Natural killer cell (primary cell): ENCODE results near the gene FAR1. TPM values are rescaled to one million over a fixed set of nuclear protein-coding genes. Genes with fewer than 3 reads are reported as not detected.
A peak's percentile ranks its signal among the peaks of the same experiment; 100 is the strongest.

Source experiments
- ATAC-seq, 3 donors: fragments of 150-1000 bp in 2 of 3; fragments of 200-7000 bp in 1 of 3; cut with Tn5 transposase; 1 replicate in 1 of 3; 2 replicates in 2 of 3; pipeline ENCODE4 v1.10.0; 2021; ENCODE audit warnings: mild to moderate bottlenecking in 2 of 3, moderate library complexity in 2 of 3
- DNase-seq, 2 donors: peaks; one replicate each; pipeline versions ENCODE4 v3.0.0 to v3.0.0-alpha.2; 2013 to 2021; ENCODE audit warnings: mixed read lengths in 1 of 2
- H3K27ac ChIP-seq: one replicate; pipeline ENCODE4 v1.5.1; 2013; ENCODE audit warnings: mild to moderate bottlenecking, low read length
- H3K27me3 ChIP-seq: one replicate; pipeline ENCODE4 v1.6.1; 2013; ENCODE audit warnings: low read length; ENCODE audit not compliant: control insufficient read depth, insufficient read depth
- H3K36me3 ChIP-seq: one replicate; pipeline ENCODE4 v1.6.1; 2013; ENCODE audit warnings: low read length; ENCODE audit not compliant: control insufficient read depth, insufficient read depth
- H3K4me1 ChIP-seq: one replicate; pipeline ENCODE4 v1.6.1; 2013; ENCODE audit warnings: low read length; ENCODE audit not compliant: control insufficient read depth, insufficient read depth
- H3K4me3 ChIP-seq: one replicate; pipeline ENCODE4 v1.5.1; 2013; ENCODE audit warnings: low read length
- H3K9me3 ChIP-seq: one replicate; pipeline ENCODE4 v1.6.1; 2013; ENCODE audit warnings: low read length; ENCODE audit not compliant: control insufficient read depth, insufficient read depth
- H3K27ac Mint-ChIP-seq, 2 donors: one replicate each; pipeline ENCODE4 v1.8.0; 2022; ENCODE audit warnings: mild to moderate bottlenecking in 2 of 2, mixed read lengths in 2 of 2, moderate library complexity in 1 of 2
- H3K27me3 Mint-ChIP-seq, 2 donors: one replicate each; pipeline ENCODE4 v1.8.0; 2022; ENCODE audit warnings: low read depth in 2 of 2, mixed read lengths in 2 of 2
- H3K36me3 Mint-ChIP-seq: one replicate; pipeline ENCODE4 v1.8.0; 2022; ENCODE audit warnings: mixed read lengths
- H3K4me1 Mint-ChIP-seq, 2 donors: one replicate each; pipeline ENCODE4 v1.8.0; 2022; ENCODE audit warnings: mixed read lengths in 2 of 2
- H3K4me3 Mint-ChIP-seq: one replicate; pipeline ENCODE4 v1.8.0; 2022; ENCODE audit warnings: mild to moderate bottlenecking, moderate library complexity, mixed read lengths
- H3K9me3 Mint-ChIP-seq, 2 donors: one replicate each; pipeline ENCODE4 v1.8.0; 2022; ENCODE audit warnings: mixed read lengths in 2 of 2
- CTCF ChIP-seq: fragments of 200-600 bp; IDR thresholded peaks from one replicate; pipeline ENCODE4 v1.8.0; 2022; ENCODE audit warnings: antibody characterized with exemption
- WGBS: methylation state at CpG from one replicate; pipeline ENCODE4 v1.1.7; 2013; ENCODE audit warnings: missing lambda C conversion rate; ENCODE audit not compliant: insufficient coverage; 5-methylcytosine and 5-hydroxymethylcytosine counted together
- intact Hi-C: fragments of 100-400 bp; cut with micrococcal nuclease; formaldehyde crosslinking; loops from one replicate; pipeline ENCODE4 v1.14.2; 2022
- total RNA-seq, 4 donors: library from RNA; stranded (reverse); fragments of 120-200 nt in 1 of 4; gene quantifications; one replicate each; pipeline versions ENCODE4 v1.2.3 to v1.2.4, GENCODE V29; 2013 to 2022

Gene FAR1
- total RNA-seq, 3 donors from 2014 or later (not counting 1 experiment from before 2014, with no cell fraction given), result 59.5 to 74.7 (median 74.6) TPM

DNA sequence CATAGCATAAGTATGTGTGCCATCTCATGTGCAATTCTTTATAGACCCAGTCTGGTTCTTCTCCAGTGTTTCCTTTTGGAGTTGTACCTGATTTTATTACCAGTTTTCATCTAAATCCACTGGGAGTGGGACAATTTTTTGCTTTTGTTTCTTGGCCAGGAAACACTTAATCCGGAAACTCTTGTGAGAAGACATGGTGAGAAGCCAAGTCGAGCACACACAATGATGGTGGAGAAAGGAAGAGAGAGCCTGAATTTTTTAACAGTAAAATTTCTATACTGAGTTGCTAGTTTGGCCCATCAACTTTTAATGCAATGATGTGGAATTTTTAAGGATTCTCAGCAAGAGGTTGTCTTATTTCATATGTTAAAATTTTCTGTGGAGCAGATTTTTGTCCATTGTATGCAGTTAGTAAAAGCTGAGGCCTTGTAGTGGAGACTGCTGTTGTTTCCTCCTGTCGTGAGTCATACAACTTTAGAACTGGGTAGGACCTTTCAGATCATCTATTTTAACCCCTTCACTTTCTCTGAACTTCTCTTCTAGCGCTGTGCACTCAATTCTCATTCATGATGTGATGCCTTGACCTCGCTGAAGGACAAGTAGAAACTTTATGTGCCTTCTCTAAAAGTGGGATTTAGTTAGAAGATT is 17.1 kb downstream of the FAR1 start:
- ATAC-seq, result no peak
- no peaks in the 10 kb centered on the region for H3K36me3 ChIP-seq
- Mint-ChIP-seq H3K27me3 (no peaks in the 10 kb centered on the region), H3K27ac (peak overlapping the region; percentile 29 to 41), H3K4me3 (no peak overlapping the region), H3K9me3 (no peaks in the 10 kb centered on the region), H3K4me1 (peaks cover 62 to 63% of the 10 kb centered on the region in 2 donors), H3K36me3 (no peaks in the 10 kb centered on the region)
- peaks cover under 1% of the 10 kb centered on the region for H3K4me1 ChIP-seq
- H3K27ac ChIP-seq, result no peak overlapping the region
- intact Hi-C loops, result no loop called here
- no peaks in the 10 kb centered on the region for H3K27me3 ChIP-seq
- H3K9me3 ChIP-seq, result no peaks in the 10 kb centered on the region
- TF ChIP-seq CTCF, result no peak
- WGBS, result 84% methylated on average over 5 of the region's 5 CpGs
- no peak overlapping the region for H3K4me3 ChIP-seq
- no peak for DNase-seq

DNA sequence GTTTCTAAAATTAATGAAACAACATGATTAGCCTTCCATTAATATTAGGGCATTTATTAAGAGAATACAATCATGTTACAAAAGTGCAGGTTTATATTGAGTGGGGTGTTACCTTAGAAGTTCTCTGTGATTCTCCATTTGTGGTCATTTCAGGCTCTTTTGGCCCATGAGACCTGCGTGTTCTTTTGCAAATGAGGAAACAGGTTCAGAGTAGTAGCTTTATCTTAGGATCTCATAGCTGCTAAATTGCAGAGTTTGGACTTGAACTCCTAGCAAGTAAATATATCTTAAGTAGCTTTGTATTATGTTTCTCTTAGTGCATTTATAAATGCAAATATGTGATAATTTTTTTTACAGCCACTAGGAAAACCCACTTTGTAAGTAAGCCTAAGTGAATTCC is 18.3 kb downstream of the FAR1 start:
- no peak for TF ChIP-seq CTCF
- no peak for DNase-seq
- Histone ChIP-seq H3K9me3 (no peaks in the 10 kb centered on the region), H3K27ac (no peak overlapping the region), H3K4me1 (no peaks in the 10 kb centered on the region), H3K27me3 (no peaks in the 10 kb centered on the region), H3K4me3 (no peak overlapping the region), H3K36me3 (no peaks in the 10 kb centered on the region)
- no peak overlapping the region for H3K4me3 Mint-ChIP-seq
- intact Hi-C loops, result no loop called here
- no peak for ATAC-seq
- 67% methylated on average over 1 of the region's 1 CpG for WGBS
- H3K27ac Mint-ChIP-seq, result no peak overlapping the region
- H3K36me3 Mint-ChIP-seq, result no peaks in the 10 kb centered on the region
- no peaks in the 10 kb centered on the region for H3K9me3 Mint-ChIP-seq
- H3K27me3 Mint-ChIP-seq, result no peaks in the 10 kb centered on the region
- peaks cover 63% of the 10 kb centered on the region in 2 donors for H3K4me1 Mint-ChIP-seq

DNA sequence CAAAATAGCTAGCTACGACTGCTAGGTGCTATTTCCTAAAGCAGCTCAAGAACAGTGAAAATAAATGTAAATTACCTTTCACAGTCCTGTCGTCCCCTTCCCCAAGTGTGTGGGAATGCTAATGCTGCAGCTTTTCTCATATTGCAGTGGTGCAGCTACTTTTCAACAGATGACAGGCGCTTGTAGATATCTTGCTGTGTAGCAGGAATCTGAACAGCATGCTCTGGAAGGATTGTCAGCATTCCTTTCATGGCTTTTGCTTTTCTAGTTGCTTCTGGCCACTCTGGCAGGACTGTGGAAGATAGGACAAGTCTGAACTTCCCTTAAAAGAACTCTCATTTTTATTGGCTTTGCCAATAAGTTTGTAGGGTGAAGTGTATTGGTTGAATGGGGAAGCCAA is 18.8 kb downstream of the FAR1 start:
- Mint-ChIP-seq H3K27me3 (no peaks in the 10 kb centered on the region), H3K9me3 (no peaks in the 10 kb centered on the region), H3K27ac (no peak overlapping the region), H3K4me1 (peaks cover 59 to 60% of the 10 kb centered on the region in 2 donors), H3K36me3 (no peaks in the 10 kb centered on the region), H3K4me3 (no peak overlapping the region)
- Histone ChIP-seq H3K36me3 (no peaks in the 10 kb centered on the region), H3K27me3 (no peaks in the 10 kb centered on the region), H3K4me1 (no peaks in the 10 kb centered on the region), H3K9me3 (no peaks in the 10 kb centered on the region), H3K4me3 (no peak overlapping the region), H3K27ac (no peak overlapping the region)
- no peak for DNase-seq
- intact Hi-C loops, result no loop called here
- no peak for ATAC-seq
- 92% methylated on average over 3 of the region's 3 CpGs for WGBS
- TF ChIP-seq CTCF, result no peak

DNA sequence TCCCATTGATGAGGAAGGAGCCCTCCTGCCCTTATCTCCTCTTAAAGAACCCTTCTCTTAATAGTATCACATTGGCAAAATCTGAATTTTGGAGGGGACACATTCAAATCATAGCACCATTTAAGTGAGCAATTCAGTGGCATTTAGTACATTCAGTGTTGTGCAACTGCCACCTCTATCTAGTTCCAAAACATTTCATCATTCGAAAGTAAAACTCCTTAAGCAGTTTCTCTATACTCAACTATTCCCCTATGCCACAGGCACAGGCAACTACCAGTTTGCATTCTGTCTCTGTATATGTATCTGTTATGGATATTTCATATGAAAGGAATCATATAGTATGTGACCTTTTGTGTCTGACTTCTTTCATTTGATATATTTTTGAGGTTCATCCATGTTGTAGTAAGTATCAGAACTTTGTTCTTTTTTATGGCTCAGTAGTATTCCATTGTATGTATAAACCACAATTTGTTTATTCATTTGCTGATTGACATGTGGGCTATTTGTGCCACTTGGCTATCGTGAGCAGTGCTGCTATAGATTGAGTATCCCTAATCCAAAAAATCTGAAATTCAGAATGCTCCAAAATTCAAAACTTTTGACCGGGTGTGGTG is 22.9 kb downstream of the FAR1 start:
- Mint-ChIP-seq H3K4me1 (peaks cover 44 to 63% of the 10 kb centered on the region in 2 donors), H3K9me3 (no peaks in the 10 kb centered on the region), H3K27me3 (no peaks in the 10 kb centered on the region), H3K27ac (no peak overlapping the region), H3K36me3 (no peaks in the 10 kb centered on the region), H3K4me3 (no peak overlapping the region)
- no peak for TF ChIP-seq CTCF
- Histone ChIP-seq H3K27me3 (no peaks in the 10 kb centered on the region), H3K9me3 (no peaks in the 10 kb centered on the region), H3K4me1 (no peaks in the 10 kb centered on the region), H3K27ac (no peak overlapping the region), H3K36me3 (peaks cover 11% of the 10 kb centered on the region), H3K4me3 (no peak overlapping the region)
- ATAC-seq (no peak), DNase-seq (no peak)
- 89% methylated on average over 3 of the region's 3 CpGs for WGBS
- intact Hi-C loops, result no loop called here
